ENCODE data around the gene ITPR2. TPM values are rescaled to one million over a fixed set of nuclear protein-coding genes. Genes with fewer than 3 reads are reported as not detected.
A peak's percentile ranks its signal among the peaks of the same experiment; 100 is the strongest.
"Not testable (repeated sequence)": the region's sequence is repeated elsewhere in the genome, so short reads cannot be mapped to it uniquely, and the experiment has no call there.

ITPR2 gene
- total RNA-seq, 2 donors from 2014 or later: 42.6 to 76.9 TPM

- ATAC-seq: no peak
- Mint-ChIP-seq H3K27ac (no peak overlapping the region), H3K36me3 (peaks cover 12% of the 10 kb centered on the region)
These were observed 91.3 kb downstream of the ITPR2 start for GRCh38 chr12:26741584-26742227.

GRCh38 chr12:26740991-26741390 lies 92.0 kb downstream of the ITPR2 start:
- Mint-ChIP-seq H3K4me1 (ENCODE audit: low read depth in 2 of 2) (peaks cover 11 to 25% of the 10 kb centered on the region in 2 donors), H3K27ac (no peak overlapping the region), H3K36me3 (peaks cover 12% of the 10 kb centered on the region), H3K27me3 (no peaks in the 10 kb centered on the region), H3K4me3 (no peak overlapping the region), H3K9me3 (no peaks in the 10 kb centered on the region)
- no peak for ATAC-seq
- DNase-seq (ENCODE audit: low spot score): no peak

More at GRCh38 chr12:26741584-26742227, 91.3 kb downstream of the ITPR2 start:
- H3K4me3 Mint-ChIP-seq: no peak overlapping the region
- no peak for DNase-seq (ENCODE audit: low spot score)
- H3K27me3 Mint-ChIP-seq: no peaks in the 10 kb centered on the region
- no peaks in the 10 kb centered on the region for H3K9me3 Mint-ChIP-seq
- peaks cover 15 to 30% of the 10 kb centered on the region in 2 donors for H3K4me1 Mint-ChIP-seq (ENCODE audit: low read depth in 2 of 2)

- H3K9me3 Mint-ChIP-seq: no peaks in the 10 kb centered on the region
- H3K4me3 Mint-ChIP-seq: no peak overlapping the region
- DNase-seq (ENCODE audit: low spot score) (no peak), ATAC-seq (no peak)
- H3K27ac Mint-ChIP-seq: no peak overlapping the region
- peaks cover 15 to 28% of the 10 kb centered on the region in 2 donors for H3K4me1 Mint-ChIP-seq (ENCODE audit: low read depth in 2 of 2)
- no peaks in the 10 kb centered on the region for H3K27me3 Mint-ChIP-seq
- H3K36me3 Mint-ChIP-seq: peaks cover 12% of the 10 kb centered on the region
These were observed 92.6 kb downstream of the ITPR2 start for GRCh38 chr12:26740348-26740747.

- no peak overlapping the region for H3K4me3 Mint-ChIP-seq
- H3K36me3 Mint-ChIP-seq: peaks cover 12% of the 10 kb centered on the region
- H3K27ac Mint-ChIP-seq: peak overlapping the region in 1 of 2 donors; percentile 8
- ATAC-seq (no peak), DNase-seq (ENCODE audit: low spot score) (no peak)
- H3K4me1 Mint-ChIP-seq (ENCODE audit: low read depth in 2 of 2): peaks cover 26 to 32% of the 10 kb centered on the region in 2 donors
- H3K9me3 Mint-ChIP-seq: no peaks in the 10 kb centered on the region
- no peaks in the 10 kb centered on the region for H3K27me3 Mint-ChIP-seq
These were observed 95.4 kb downstream of the ITPR2 start for GRCh38 chr12:26737487-26738030.

GRCh38 chr12:26736563-26737486 lies 96.2 kb downstream of the ITPR2 start:
- Mint-ChIP-seq H3K27ac (no peak overlapping the region), H3K4me3 (no peak overlapping the region), H3K36me3 (peaks cover 8% of the 10 kb centered on the region), H3K9me3 (no peaks in the 10 kb centered on the region), H3K27me3 (no peaks in the 10 kb centered on the region), H3K4me1 (ENCODE audit: low read depth in 2 of 2) (peaks cover 29 to 35% of the 10 kb centered on the region in 2 donors)
- DNase-seq (ENCODE audit: low spot score) (no peak), ATAC-seq (no peak)

- H3K27me3 Mint-ChIP-seq: no peaks in the 10 kb centered on the region
- DNase-seq (ENCODE audit: low spot score) (no peak), ATAC-seq (no peak)
- H3K4me3 Mint-ChIP-seq: no peak overlapping the region
- no peaks in the 10 kb centered on the region for H3K9me3 Mint-ChIP-seq
- peaks cover 8% of the 10 kb centered on the region for H3K36me3 Mint-ChIP-seq
- H3K27ac Mint-ChIP-seq: no peak overlapping the region
- peaks cover 33 to 35% of the 10 kb centered on the region in 2 donors for H3K4me1 Mint-ChIP-seq (ENCODE audit: low read depth in 2 of 2)
These were observed 97.8 kb downstream of the ITPR2 start for GRCh38 chr12:26735249-26735639.

GRCh38 chr12:26734510-26735248 lies 98.3 kb downstream of the ITPR2 start:
- no peak for DNase-seq (ENCODE audit: low spot score)
- Mint-ChIP-seq H3K4me3 (no peak overlapping the region), H3K36me3 (peaks cover 8% of the 10 kb centered on the region), H3K9me3 (no peaks in the 10 kb centered on the region), H3K27ac (no peak overlapping the region), H3K27me3 (no peaks in the 10 kb centered on the region), H3K4me1 (ENCODE audit: low read depth in 2 of 2) (peaks cover 39 to 40% of the 10 kb centered on the region in 2 donors)
- ATAC-seq: no peak

GRCh38 chr12:26732005-26732908 lies 100.7 kb downstream of the ITPR2 start:
- Mint-ChIP-seq H3K4me3 (no peak overlapping the region), H3K9me3 (no peaks in the 10 kb centered on the region), H3K36me3 (no peaks in the 10 kb centered on the region), H3K27ac (peak overlapping the region in 1 of 2 donors; percentile 75), H3K27me3 (no peaks in the 10 kb centered on the region), H3K4me1 (ENCODE audit: low read depth in 2 of 2) (peaks cover 50 to 60% of the 10 kb centered on the region in 2 donors)
- no peak for DNase-seq (ENCODE audit: low spot score)
- peak; percentile 70 to 71 for ATAC-seq

GRCh38 chr12:26730481-26731350 lies 102.3 kb downstream of the ITPR2 start:
- Mint-ChIP-seq H3K27ac (no peak overlapping the region), H3K4me3 (no peak overlapping the region), H3K27me3 (no peaks in the 10 kb centered on the region), H3K4me1 (ENCODE audit: low read depth in 2 of 2) (peaks cover 50 to 59% of the 10 kb centered on the region in 2 donors), H3K36me3 (no peaks in the 10 kb centered on the region), H3K9me3 (no peaks in the 10 kb centered on the region)
- no peak for DNase-seq (ENCODE audit: low spot score)
- no peak for ATAC-seq

GRCh38 chr12:26729137-26729671 lies 103.8 kb downstream of the ITPR2 start:
- not testable (repeated sequence) for H3K27me3 Mint-ChIP-seq; DNase-seq (ENCODE audit: low spot score); H3K4me3 Mint-ChIP-seq; H3K9me3 Mint-ChIP-seq; H3K36me3 Mint-ChIP-seq
- Mint-ChIP-seq H3K27ac (peak overlapping the region in 1 of 2 donors; percentile 45), H3K4me1 (ENCODE audit: low read depth in 2 of 2) (peaks cover 48 to 55% of the 10 kb centered on the region in 2 donors)
- peak; percentile 69 to 82 for ATAC-seq

- peak in 1 of 2 donors; percentile 22 for ATAC-seq
- Mint-ChIP-seq H3K4me3 (no peak overlapping the region), H3K27ac (no peak overlapping the region)
These were observed 104.6 kb downstream of the ITPR2 start for GRCh38 chr12:26728205-26729050.

More at GRCh38 chr12:26728205-26729050, 104.6 kb downstream of the ITPR2 start:
- Mint-ChIP-seq H3K4me1 (ENCODE audit: low read depth in 2 of 2) (peaks cover 48 to 52% of the 10 kb centered on the region in 2 donors), H3K36me3 (no peaks in the 10 kb centered on the region), H3K27me3 (no peaks in the 10 kb centered on the region), H3K9me3 (no peaks in the 10 kb centered on the region)
- DNase-seq (ENCODE audit: low spot score): no peak

All from natural killer cell treated with Interleukin-12 subunit alpha and Interleukin-12 subunit beta and Interleukin-15 and Interleukin-18, amount 100 ng/mL, for 72 hours (primary cell).